DOHH2 (cell line): ENCODE results near the gene FSTL4.

Experiments used
- EZH2phosphoT487 ChIP-seq: fragments of 200-600 bp; sonication (generic); IDR thresholded peaks from 2 replicates; pipeline ENCODE4 v1.6.1; 2017; ENCODE audit warnings: borderline replicate concordance, mild to moderate bottlenecking, antibody characterized with exemption, low read length, moderate library complexity, mixed read lengths
- TF ChIP-seq, protein P1 (sequence below): fragments of 200-600 bp; sonication (generic); IDR thresholded peaks from one replicate; pipeline ENCODE4 v1.5.1; 2014; ENCODE audit warnings: antibody characterized with exemption, mild to moderate bottlenecking, low read depth, low read length; ENCODE audit not compliant: poor library complexity, severe bottlenecking

DNA sequence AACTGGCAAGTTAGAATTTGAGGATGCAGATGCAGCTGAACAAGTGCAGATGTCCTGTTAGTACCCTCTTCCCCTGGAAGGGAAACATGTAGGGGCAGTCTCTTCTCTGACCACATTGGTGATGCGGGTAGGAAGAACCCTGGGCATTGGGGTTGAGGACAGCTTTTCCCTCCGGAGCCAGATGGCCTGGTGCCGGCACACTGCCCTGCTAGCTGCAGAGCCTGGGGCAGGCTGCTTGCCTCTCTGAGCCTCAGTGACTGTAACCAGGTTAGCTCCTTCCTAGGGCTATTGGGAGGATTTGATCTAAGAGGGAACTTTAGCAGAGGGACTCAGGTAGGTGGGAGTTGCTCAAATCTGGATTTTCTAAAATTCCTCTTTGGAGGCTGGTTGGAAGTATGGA lies 412.1 kb downstream of the FSTL4 start:
- TF ChIP-seq EZH2phosphoT487: no peak
- TF ChIP-seq, protein P1, sequence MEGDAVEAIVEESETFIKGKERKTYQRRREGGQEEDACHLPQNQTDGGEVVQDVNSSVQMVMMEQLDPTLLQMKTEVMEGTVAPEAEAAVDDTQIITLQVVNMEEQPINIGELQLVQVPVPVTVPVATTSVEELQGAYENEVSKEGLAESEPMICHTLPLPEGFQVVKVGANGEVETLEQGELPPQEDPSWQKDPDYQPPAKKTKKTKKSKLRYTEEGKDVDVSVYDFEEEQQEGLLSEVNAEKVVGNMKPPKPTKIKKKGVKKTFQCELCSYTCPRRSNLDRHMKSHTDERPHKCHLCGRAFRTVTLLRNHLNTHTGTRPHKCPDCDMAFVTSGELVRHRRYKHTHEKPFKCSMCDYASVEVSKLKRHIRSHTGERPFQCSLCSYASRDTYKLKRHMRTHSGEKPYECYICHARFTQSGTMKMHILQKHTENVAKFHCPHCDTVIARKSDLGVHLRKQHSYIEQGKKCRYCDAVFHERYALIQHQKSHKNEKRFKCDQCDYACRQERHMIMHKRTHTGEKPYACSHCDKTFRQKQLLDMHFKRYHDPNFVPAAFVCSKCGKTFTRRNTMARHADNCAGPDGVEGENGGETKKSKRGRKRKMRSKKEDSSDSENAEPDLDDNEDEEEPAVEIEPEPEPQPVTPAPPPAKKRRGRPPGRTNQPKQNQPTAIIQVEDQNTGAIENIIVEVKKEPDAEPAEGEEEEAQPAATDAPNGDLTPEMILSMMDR: no peak
